Measurements from ENCODE around the gene RBM14. TPM values are rescaled to one million over a fixed set of nuclear protein-coding genes. Genes with fewer than 3 reads are reported as not detected.

The RBM14 gene
- total and polyA plus RNA-seq, 9 of the 15 experiments (the other 6 are each of a cell fraction or from before 2014, with no cell fraction given) = 5.5 to 131 (median 42.6) TPM

DNA sequence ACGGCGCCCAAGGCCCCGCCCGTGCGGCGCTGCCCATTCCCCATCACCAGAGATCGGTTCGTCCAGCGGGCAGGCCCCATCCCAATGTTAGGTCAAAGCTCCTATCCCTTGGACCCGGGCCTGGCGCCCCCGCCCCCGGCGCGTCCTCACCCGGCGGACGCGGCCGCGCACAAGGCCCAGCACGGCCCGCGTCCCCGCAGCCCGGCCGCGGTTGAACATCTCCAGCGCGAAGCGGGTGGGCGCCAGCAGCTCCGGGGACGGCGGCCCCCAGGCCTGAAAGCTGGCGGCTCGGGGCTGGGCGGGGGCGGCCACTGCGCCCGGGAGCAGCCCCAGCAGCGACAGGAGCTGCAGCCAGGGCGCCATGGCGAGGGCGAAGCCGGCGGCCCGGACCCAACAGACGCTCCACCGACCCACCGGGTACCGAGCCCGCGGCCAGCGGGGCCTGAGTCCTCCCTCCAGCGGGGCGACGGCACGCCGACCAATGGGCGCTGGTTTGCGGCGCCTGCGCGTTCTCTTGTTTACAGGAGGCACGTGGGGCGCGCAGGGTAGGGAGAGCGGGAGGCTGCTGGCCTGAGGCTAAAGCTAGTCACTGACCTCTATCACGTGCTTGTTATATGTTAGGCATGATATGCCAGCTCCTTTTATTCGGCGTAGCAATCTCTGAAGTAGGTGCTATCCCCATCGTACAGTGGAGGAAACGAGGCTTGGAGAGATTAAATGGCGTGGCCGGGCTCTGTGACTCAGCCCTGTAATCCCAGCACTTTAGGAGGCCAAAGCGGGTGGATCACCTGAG lies 48.1 kb upstream of the RBM14 start, which contains the start of gene CTSF (continued):
- TF ChIP-seq, protein P1, sequence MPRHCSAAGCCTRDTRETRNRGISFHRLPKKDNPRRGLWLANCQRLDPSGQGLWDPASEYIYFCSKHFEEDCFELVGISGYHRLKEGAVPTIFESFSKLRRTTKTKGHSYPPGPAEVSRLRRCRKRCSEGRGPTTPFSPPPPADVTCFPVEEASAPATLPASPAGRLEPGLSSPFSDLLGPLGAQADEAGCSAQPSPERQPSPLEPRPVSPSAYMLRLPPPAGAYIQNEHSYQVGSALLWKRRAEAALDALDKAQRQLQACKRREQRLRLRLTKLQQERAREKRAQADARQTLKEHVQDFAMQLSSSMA (CRISPR knock-in tag; IDR thresholded peaks at IDR 0.05) = no peak
- no peak for TF ChIP-seq RBM14 (IDR thresholded peaks at IDR 0.05; ENCODE audit: borderline replicate concordance, insufficient read depth, low read depth, low read length)
- TF ChIP-seq ELF1 (tag; IDR thresholded peaks at IDR 0.05) = no peak
- peak; percentile 77; the same call in 1 of the 2 replicates for TF ChIP-seq E2F3 (CRISPR knock-in tag; IDR thresholded peaks at IDR 0.05)
- TF ChIP-seq HDAC1 (IDR thresholded peaks at IDR 0.05) = peak in 1 of 2 experiments; percentile 85; a peak in 2 of 4 replicates
- TF ChIP-seq, protein P2, sequence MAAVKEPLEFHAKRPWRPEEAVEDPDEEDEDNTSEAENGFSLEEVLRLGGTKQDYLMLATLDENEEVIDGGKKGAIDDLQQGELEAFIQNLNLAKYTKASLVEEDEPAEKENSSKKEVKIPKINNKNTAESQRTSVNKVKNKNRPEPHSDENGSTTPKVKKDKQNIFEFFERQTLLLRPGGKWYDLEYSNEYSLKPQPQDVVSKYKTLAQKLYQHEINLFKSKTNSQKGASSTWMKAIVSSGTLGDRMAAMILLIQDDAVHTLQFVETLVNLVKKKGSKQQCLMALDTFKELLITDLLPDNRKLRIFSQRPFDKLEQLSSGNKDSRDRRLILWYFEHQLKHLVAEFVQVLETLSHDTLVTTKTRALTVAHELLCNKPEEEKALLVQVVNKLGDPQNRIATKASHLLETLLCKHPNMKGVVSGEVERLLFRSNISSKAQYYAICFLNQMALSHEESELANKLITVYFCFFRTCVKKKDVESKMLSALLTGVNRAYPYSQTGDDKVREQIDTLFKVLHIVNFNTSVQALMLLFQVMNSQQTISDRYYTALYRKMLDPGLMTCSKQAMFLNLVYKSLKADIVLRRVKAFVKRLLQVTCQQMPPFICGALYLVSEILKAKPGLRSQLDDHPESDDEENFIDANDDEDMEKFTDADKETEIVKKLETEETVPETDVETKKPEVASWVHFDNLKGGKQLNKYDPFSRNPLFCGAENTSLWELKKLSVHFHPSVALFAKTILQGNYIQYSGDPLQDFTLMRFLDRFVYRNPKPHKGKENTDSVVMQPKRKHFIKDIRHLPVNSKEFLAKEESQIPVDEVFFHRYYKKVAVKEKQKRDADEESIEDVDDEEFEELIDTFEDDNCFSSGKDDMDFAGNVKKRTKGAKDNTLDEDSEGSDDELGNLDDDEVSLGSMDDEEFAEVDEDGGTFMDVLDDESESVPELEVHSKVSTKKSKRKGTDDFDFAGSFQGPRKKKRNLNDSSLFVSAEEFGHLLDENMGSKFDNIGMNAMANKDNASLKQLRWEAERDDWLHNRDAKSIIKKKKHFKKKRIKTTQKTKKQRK (IDR thresholded peaks at IDR 0.05; ENCODE audit: borderline replicate concordance, low read depth, low read length) = no peak
- no peak; the same call in 1 of the 2 replicates for TF ChIP-seq EP400 (IDR thresholded peaks at IDR 0.05)
- TF ChIP-seq KHSRP (IDR thresholded peaks at IDR 0.05) = no peak
- TF ChIP-seq MTA2 (IDR thresholded peaks at IDR 0.05; ENCODE audit: low read depth) = no peak
- no peak for TF ChIP-seq PCBP1 (IDR thresholded peaks at IDR 0.05; ENCODE audit: low read depth, low read length, poor library complexity, severe bottlenecking)
- TF ChIP-seq, protein P3, sequence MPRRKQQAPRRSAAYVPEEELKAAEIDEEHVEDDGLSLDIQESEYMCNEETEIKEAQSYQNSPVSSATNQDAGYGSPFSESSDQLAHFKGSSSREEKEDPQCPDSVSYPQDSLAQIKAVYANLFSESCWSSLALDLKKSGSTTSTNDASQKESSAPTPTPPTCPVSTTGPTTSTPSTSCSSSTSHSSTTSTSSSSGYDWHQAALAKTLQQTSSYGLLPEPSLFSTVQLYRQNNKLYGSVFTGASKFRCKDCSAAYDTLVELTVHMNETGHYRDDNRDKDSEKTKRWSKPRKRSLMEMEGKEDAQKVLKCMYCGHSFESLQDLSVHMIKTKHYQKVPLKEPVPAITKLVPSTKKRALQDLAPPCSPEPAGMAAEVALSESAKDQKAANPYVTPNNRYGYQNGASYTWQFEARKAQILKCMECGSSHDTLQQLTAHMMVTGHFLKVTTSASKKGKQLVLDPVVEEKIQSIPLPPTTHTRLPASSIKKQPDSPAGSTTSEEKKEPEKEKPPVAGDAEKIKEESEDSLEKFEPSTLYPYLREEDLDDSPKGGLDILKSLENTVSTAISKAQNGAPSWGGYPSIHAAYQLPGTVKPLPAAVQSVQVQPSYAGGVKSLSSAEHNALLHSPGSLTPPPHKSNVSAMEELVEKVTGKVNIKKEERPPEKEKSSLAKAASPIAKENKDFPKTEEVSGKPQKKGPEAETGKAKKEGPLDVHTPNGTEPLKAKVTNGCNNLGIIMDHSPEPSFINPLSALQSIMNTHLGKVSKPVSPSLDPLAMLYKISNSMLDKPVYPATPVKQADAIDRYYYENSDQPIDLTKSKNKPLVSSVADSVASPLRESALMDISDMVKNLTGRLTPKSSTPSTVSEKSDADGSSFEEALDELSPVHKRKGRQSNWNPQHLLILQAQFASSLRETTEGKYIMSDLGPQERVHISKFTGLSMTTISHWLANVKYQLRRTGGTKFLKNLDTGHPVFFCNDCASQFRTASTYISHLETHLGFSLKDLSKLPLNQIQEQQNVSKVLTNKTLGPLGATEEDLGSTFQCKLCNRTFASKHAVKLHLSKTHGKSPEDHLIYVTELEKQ (CRISPR knock-in tag; IDR thresholded peaks at IDR 0.05) = no peak
- TF ChIP-seq TFAM (CRISPR knock-in tag; conservative IDR thresholded peaks at IDR 0.05) = no peak
- TF ChIP-seq ZNF551 (CRISPR knock-in tag; IDR thresholded peaks at IDR 0.05) = no peak
- no peak for TF ChIP-seq ZKSCAN1 (IDR thresholded peaks at IDR 0.05; ENCODE audit: low read depth, low read length)
- TF ChIP-seq, protein P4, sequence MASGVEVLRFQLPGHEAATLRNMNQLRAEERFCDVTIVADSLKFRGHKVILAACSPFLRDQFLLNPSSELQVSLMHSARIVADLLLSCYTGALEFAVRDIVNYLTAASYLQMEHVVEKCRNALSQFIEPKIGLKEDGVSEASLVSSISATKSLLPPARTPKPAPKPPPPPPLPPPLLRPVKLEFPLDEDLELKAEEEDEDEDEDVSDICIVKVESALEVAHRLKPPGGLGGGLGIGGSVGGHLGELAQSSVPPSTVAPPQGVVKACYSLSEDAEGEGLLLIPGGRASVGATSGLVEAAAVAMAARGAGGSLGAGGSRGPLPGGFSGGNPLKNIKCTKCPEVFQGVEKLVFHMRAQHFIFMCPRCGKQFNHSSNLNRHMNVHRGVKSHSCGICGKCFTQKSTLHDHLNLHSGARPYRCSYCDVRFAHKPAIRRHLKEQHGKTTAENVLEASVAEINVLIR (CRISPR knock-in tag; IDR thresholded peaks at IDR 0.05) = no peak
- no peak for TF ChIP-seq NFIC (IDR thresholded peaks at IDR 0.05)
- TF ChIP-seq, protein P5, sequence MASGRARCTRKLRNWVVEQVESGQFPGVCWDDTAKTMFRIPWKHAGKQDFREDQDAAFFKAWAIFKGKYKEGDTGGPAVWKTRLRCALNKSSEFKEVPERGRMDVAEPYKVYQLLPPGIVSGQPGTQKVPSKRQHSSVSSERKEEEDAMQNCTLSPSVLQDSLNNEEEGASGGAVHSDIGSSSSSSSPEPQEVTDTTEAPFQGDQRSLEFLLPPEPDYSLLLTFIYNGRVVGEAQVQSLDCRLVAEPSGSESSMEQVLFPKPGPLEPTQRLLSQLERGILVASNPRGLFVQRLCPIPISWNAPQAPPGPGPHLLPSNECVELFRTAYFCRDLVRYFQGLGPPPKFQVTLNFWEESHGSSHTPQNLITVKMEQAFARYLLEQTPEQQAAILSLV (tag; IDR thresholded peaks at IDR 0.05) = no peak

All from K562 (cell line).